H1 (cell line): Measurements from ENCODE around the gene IGF1. TPM values are rescaled to one million over a fixed set of nuclear protein-coding genes. Genes with fewer than 3 reads are reported as not detected.

Source experiments
- CTCF ChIA-PET: fragments of 300-600 bp; sonication (Branson Sonifier 250); formaldehyde crosslinking; loops from one replicate; lab custom pipeline; 2021; ENCODE audit not compliant: partially characterized antibody; lab: Charles Lee
- POLR2A ChIA-PET: fragments of 300-600 bp; sonication (Branson Sonifier 250); formaldehyde crosslinking; loops from one replicate; lab custom pipeline; 2021; ENCODE audit warnings: inconsistent platforms; ENCODE audit not compliant: partially characterized antibody; lab: Charles Lee
- DNase-seq, 2 experiments: peaks; one replicate each; pipeline versions ENCODE4 v3.0.0 to v3.0.0-alpha.2; 2010 to 2022; ENCODE audit warnings: low spot score in 2 of 2, low read depth in 1 of 2, mixed read lengths in 1 of 2
- FAIRE-seq: peaks from 2 replicates; lab custom pipeline; 2011; peaks lifted over from hg19 to GRCh38; lab: Jason Lieb, UNC
- H2AFZ ChIP-seq: 2 replicates; pipeline ENCODE4 v1.8.1; 2012; ENCODE audit warnings: low read length, inconsistent platforms
- H2AK5ac ChIP-seq: 2 replicates; pipeline ENCODE4 v1.6.1; 2013; ENCODE audit warnings: low read depth, low read length
- H2BK120ac ChIP-seq: replicated peaks from 2 replicates; pipeline ENCODE3; 2013; ENCODE audit warnings: low read depth, low read length, inconsistent platforms
- H2BK12ac ChIP-seq: 2 replicates; pipeline ENCODE4 v1.6.1; 2013; ENCODE audit warnings: low read depth, low read length
- H2BK15ac ChIP-seq: 2 replicates; pipeline ENCODE4 v1.6.1; 2013; ENCODE audit warnings: low read length
- H2BK20ac ChIP-seq: 2 replicates; pipeline ENCODE4 v1.6.1; 2013; ENCODE audit warnings: low read length
- H2BK5ac ChIP-seq: 2 replicates; pipeline ENCODE4 v1.6.1; 2013; ENCODE audit warnings: low read depth, low read length
- H3K14ac ChIP-seq: 2 replicates; pipeline ENCODE4 v1.6.1; 2013; ENCODE audit warnings: inconsistent platforms; ENCODE audit not compliant: insufficient read length
- H3K18ac ChIP-seq: 2 replicates; pipeline ENCODE4 v1.6.1; 2013; ENCODE audit warnings: low read length; ENCODE audit errors: extremely low read depth
- H3K23ac ChIP-seq: 2 replicates; pipeline ENCODE4 v1.6.1; 2013; ENCODE audit warnings: inconsistent platforms; ENCODE audit not compliant: insufficient read length
- H3K23me2 ChIP-seq: 2 replicates; pipeline ENCODE4 v1.6.1; 2013; ENCODE audit warnings: low read depth, low read length
- H3K27ac ChIP-seq: 2 replicates; pipeline ENCODE4 v1.6.1; 2011; ENCODE audit warnings: low read depth, low read length, inconsistent platforms
- H3K27me3 ChIP-seq, 4 experiments: replicated peaks in 1 of 4; 1 replicate in 1 of 4; 2 replicates in 3 of 4; pipeline versions ENCODE4 v1.6.1 to v1.8.1; 2011 to 2013; ENCODE audit warnings: low read length in 3 of 4, mild to moderate bottlenecking in 3 of 4, inconsistent platforms in 2 of 4, mixed read lengths in 2 of 4, moderate library complexity in 1 of 4; ENCODE audit not compliant: control insufficient read depth in 3 of 4, insufficient read depth in 3 of 4; ENCODE audit errors: extremely low read depth in 1 of 4
- H3K36me3 ChIP-seq, 4 experiments: 2 replicates each; pipeline versions ENCODE4 v1.6.1 to v1.8.1; 2011 to 2013; ENCODE audit warnings: mild to moderate bottlenecking in 4 of 4, low read length in 3 of 4, moderate library complexity in 2 of 4, control low read depth in 1 of 4, inconsistent platforms in 1 of 4; ENCODE audit not compliant: insufficient read depth in 4 of 4, control insufficient read depth in 2 of 4
- H3K4ac ChIP-seq: replicated peaks from 2 replicates; pipeline ENCODE3; 2013; ENCODE audit warnings: low read length, low read depth, mixed read lengths, inconsistent platforms; ENCODE audit not compliant: insufficient read length
- H3K4me1 ChIP-seq, 4 experiments: replicated peaks in 1 of 4; 1 replicate in 1 of 4; 2 replicates in 3 of 4; pipeline versions ENCODE4 v1.6.1 to v1.8.1; 2011 to 2013; ENCODE audit warnings: low read length in 3 of 4, inconsistent platforms in 2 of 4, mixed read lengths in 1 of 4; ENCODE audit not compliant: insufficient read depth in 4 of 4, control insufficient read depth in 3 of 4
- H3K4me2 ChIP-seq, 2 experiments: 2 replicates each; pipeline versions ENCODE4 v1.6.1 to v1.8.1; 2011 to 2013; ENCODE audit warnings: low read depth in 2 of 2, low read length in 2 of 2, control low read depth in 1 of 2, inconsistent platforms in 1 of 2, mild to moderate bottlenecking in 1 of 2; ENCODE audit not compliant: insufficient read depth in 1 of 2
- H3K4me3 ChIP-seq, 4 experiments: fragments of 200-600, 300-600 bp in 1 of 4; sonication (generic), shearing (Covaris generic), sonication (Bioruptor Twin) in 1 of 4; 2 replicates each; pipeline versions ENCODE4 v1.5.1 to v1.8.1; 2011 to 2016; ENCODE audit warnings: low read length in 4 of 4, low read depth in 3 of 4, control low read depth in 2 of 4, inconsistent platforms in 2 of 4, mild to moderate bottlenecking in 2 of 4, mixed read lengths in 1 of 4, moderate library complexity in 1 of 4; ENCODE audit not compliant: insufficient read depth in 2 of 4; ENCODE audit errors: extremely low read depth in 1 of 4
- H3K56ac ChIP-seq: replicated peaks from 2 replicates; pipeline ENCODE3; 2013; ENCODE audit warnings: low read depth, mild to moderate bottlenecking, mixed read lengths, low read length, inconsistent platforms; ENCODE audit not compliant: insufficient read length
- H3K79me1 ChIP-seq: 2 replicates; pipeline ENCODE4 v1.6.1; 2013; ENCODE audit warnings: low read depth, low read length, control low read depth
- H3K79me2 ChIP-seq, 2 experiments: 2 replicates each; pipeline versions ENCODE4 v1.6.1 to v1.8.1; 2012 to 2013; ENCODE audit warnings: low read length in 2 of 2, mild to moderate bottlenecking in 2 of 2, inconsistent platforms in 1 of 2; ENCODE audit not compliant: insufficient read depth in 2 of 2, control insufficient read depth in 1 of 2
- H3K9ac ChIP-seq, 4 experiments: replicated peaks in 1 of 4; 1 replicate in 1 of 4; 2 replicates in 3 of 4; pipeline versions ENCODE4 v1.6.1 to v1.8.1; 2011 to 2013; ENCODE audit warnings: low read depth in 3 of 4, low read length in 3 of 4, control low read depth in 2 of 4, mild to moderate bottlenecking in 2 of 4, moderate library complexity in 2 of 4, inconsistent platforms in 1 of 4; ENCODE audit errors: extremely low read depth in 1 of 4
- H3K9me3 ChIP-seq, 2 experiments: 2 replicates each; pipeline versions ENCODE4 v1.6.1 to v1.8.1; 2012 to 2013; ENCODE audit warnings: mild to moderate bottlenecking in 2 of 2, moderate library complexity in 2 of 2, control low read depth in 1 of 2, inconsistent platforms in 1 of 2, low read depth in 1 of 2, low read length in 1 of 2, mixed read lengths in 1 of 2; ENCODE audit not compliant: insufficient read depth in 2 of 2
- H4K20me1 ChIP-seq, 2 experiments: replicated peaks in 1 of 2; 2 replicates each; pipeline versions ENCODE3 to v1.8.1; 2011 to 2013; ENCODE audit warnings: inconsistent platforms in 2 of 2, low read length in 2 of 2, mild to moderate bottlenecking in 1 of 2; ENCODE audit not compliant: insufficient read depth in 2 of 2, control insufficient read depth in 1 of 2
- H4K5ac ChIP-seq: 2 replicates; pipeline ENCODE4 v1.6.1; 2013; ENCODE audit warnings: low read length, low read depth, mixed read lengths, inconsistent platforms; ENCODE audit not compliant: insufficient read length
- H4K8ac ChIP-seq: 2 replicates; pipeline ENCODE4 v1.8.0; 2013; ENCODE audit warnings: mild to moderate bottlenecking, moderate library complexity, low read length, inconsistent platforms; ENCODE audit not compliant: insufficient read depth; ENCODE audit errors: extremely low read depth
- H4K91ac ChIP-seq: replicated peaks from 2 replicates; pipeline ENCODE3; 2013; ENCODE audit warnings: low read length, mixed read lengths, inconsistent platforms; ENCODE audit not compliant: insufficient read length
- ATF2 ChIP-seq: IDR thresholded peaks from 2 replicates; pipeline ENCODE4 v1.6.1; 2012; ENCODE audit warnings: low read length, inconsistent platforms
- ATF3 ChIP-seq: IDR thresholded peaks from 2 replicates; pipeline ENCODE4 v1.6.1; 2011; ENCODE audit warnings: low read depth, mild to moderate bottlenecking, low read length; ENCODE audit not compliant: insufficient read depth
- CHD1 ChIP-seq: IDR thresholded peaks from 2 replicates; pipeline ENCODE4 v1.6.1; 2012; ENCODE audit warnings: low read depth, low read length, improper control_type of control experiment
- KDM5A ChIP-seq: fragments of 200-600 bp; IDR thresholded peaks from 2 replicates; pipeline ENCODE4 v1.7.1; 2012; ENCODE audit warnings: mild to moderate bottlenecking, low read length, inconsistent platforms, mixed read lengths
- MAFK ChIP-seq: IDR thresholded peaks from 2 replicates; pipeline ENCODE4 v1.6.1; 2012; ENCODE audit warnings: low read depth, mild to moderate bottlenecking, improper control_type of control experiment, low read length
- PHF8 ChIP-seq: fragments of 200-600 bp; sonication (generic); conservative IDR thresholded peaks from 2 replicates; pipeline ENCODE4 v1.7.1; 2012; ENCODE audit warnings: low read depth, mild to moderate bottlenecking, inconsistent platforms, low read length, moderate library complexity
- RBBP5 ChIP-seq: IDR thresholded peaks from 2 replicates; pipeline ENCODE4 v1.7.1; 2012; ENCODE audit warnings: low read depth, mild to moderate bottlenecking, inconsistent platforms, low read length, moderate library complexity, borderline replicate concordance
- SIN3A ChIP-seq, 2 experiments: IDR thresholded peaks in 1 of 2; conservative IDR thresholded peaks in 1 of 2; 2 replicates each; pipeline ENCODE4 v1.6.1; 2011 to 2012; ENCODE audit warnings: low read length in 2 of 2, improper control_type of control experiment in 1 of 2, low read depth in 1 of 2, mild to moderate bottlenecking in 1 of 2
- SIRT6 ChIP-seq: IDR thresholded peaks from one replicate; pipeline ENCODE4 v1.7.1; 2012; ENCODE audit warnings: low read length, inconsistent platforms
- SP2 ChIP-seq: IDR thresholded peaks from 2 replicates; pipeline ENCODE4 v1.6.1; 2012; ENCODE audit warnings: mild to moderate bottlenecking, low read length, inconsistent platforms
- SUZ12 ChIP-seq: fragments of 200-600 bp; sonication (generic); IDR thresholded peaks from 2 replicates; pipeline ENCODE4 v1.6.1; 2012; ENCODE audit warnings: mild to moderate bottlenecking, inconsistent platforms, low read length, moderate library complexity, mixed read lengths
- TAF7 ChIP-seq: optimal IDR thresholded peaks from 2 replicates; pipeline ENCODE3; 2011; ENCODE audit warnings: low read depth, mild to moderate bottlenecking, inconsistent platforms, low read length, moderate library complexity, borderline replicate concordance
- WGBS, 2 experiments: shearing (Covaris generic) in 1 of 2; methylation state at CpG; one replicate each; pipeline versions ENCODE4 v1.1.6 to v1.1.7; 2013 to 2015; ENCODE audit warnings: low lambda C conversion rate in 2 of 2, mixed read lengths in 2 of 2, inconsistent platforms in 1 of 2, low coverage in 1 of 2, missing lambda C conversion rate in 1 of 2; ENCODE audit not compliant: insufficient replicate concordance in 2 of 2, insufficient coverage in 1 of 2, insufficient read length in 1 of 2; ENCODE audit errors: extremely low coverage in 1 of 2, missing lambda C conversion rate in 1 of 2; 5-methylcytosine and 5-hydroxymethylcytosine counted together
- polyA plus RNA-seq, 7 experiments: library from polyadenylated mRNA; depleted of rRNA in 3 of 7; stranded (reverse) in 5 of 7; unstranded in 2 of 7; fragments of >200 nt in 5 of 7; fragments of 200-250 nt in 2 of 7; gene quantifications; 1 replicate in 5 of 7; 2 replicates in 1 of 7; 4 replicates in 1 of 7; pipeline versions ENCODE4 v1.2.1 to v1.2.3, GENCODE V29; 2011 to 2013; ENCODE audit warnings: missing spikeins in 2 of 7, mixed read lengths in 2 of 7
- total RNA-seq: library from RNA; stranded (reverse); fragmentation: NEBNext Ultra II Directional; extraction: Animal tissue kit (Norgen Biotek cat#: 25700); gene quantifications from 2 replicates; pipeline ENCODE4 v1.2.1, GENCODE V29; 2021

Gene IGF1
- total and polyA plus RNA-seq, 2 of the 8 experiments (the other 6 are each of a cell fraction or from before 2014, with no cell fraction given) = not detected

- 87% methylated on average over 9 of the region's 9 CpGs; no CpG with 5 or more reads in 1 of the 2 experiments for WGBS, 2 experiments
- Histone ChIP-seq H3K9me3 (no peaks in the 10 kb centered on the region), H3K9ac (no peak overlapping the region), H3K79me2 (no peaks in the 10 kb centered on the region), H2AFZ (0 out of 2 replicates have a peak overlapping the region, but pooled peaks have one; percentile 31), H3K14ac (no peak overlapping the region), H3K56ac (no peak overlapping the region), H2BK12ac (no peak overlapping the region), H3K27me3 (no peaks in the 10 kb centered on the region), H3K4me1 (peaks cover 6 to 12% (median 8%) of the 10 kb centered on the region in 4 experiments; a peak in 5 of 7 replicates), H4K8ac (no peak overlapping the region), H3K23ac (no peak overlapping the region), H4K5ac (no peak overlapping the region), H4K20me1 (no peaks in the 10 kb centered on the region), H3K4me3 (no peak overlapping the region), H3K18ac (no peak overlapping the region), H2BK5ac (no peak overlapping the region), H2AK5ac (no peak overlapping the region), H3K4ac (no peak overlapping the region), H4K91ac (no peak overlapping the region), H2BK120ac (no peak overlapping the region), H3K36me3 (no peaks in the 10 kb centered on the region), H3K23me2 (no peaks in the 10 kb centered on the region), H3K79me1 (no peaks in the 10 kb centered on the region), H2BK20ac (no peak overlapping the region), H3K27ac (no peak overlapping the region), H3K4me2 (no peak overlapping the region), H2BK15ac (no peak overlapping the region)
- CTCF ChIA-PET = interaction anchor here (1.5 kb wide), 1 partner anchor 7 kb away, joined by 3 read pairs; no protein-coding TSS in a partner anchor
- DNase-seq (no peak), FAIRE-seq (no peak)
- TF ChIP-seq KDM5A (no peak), PHF8 (no peak), SP2 (no peak), MAFK (no peak), CHD1 (no peak), SIRT6 (no peak), SIN3A (conservative IDR thresholded peaks at IDR 0.05 in 1 of 2, IDR thresholded peaks at IDR 0.05 in 1 of 2; ENCODE audit: low read depth in 1 of 2, low read length in 2 of 2) (no peak), ATF2 (no peak), RBBP5 (no peak), TAF7 (no peak), SUZ12 (no peak), ATF3 (no peak)
- POLR2A ChIA-PET = no interaction called here
Measured at GRCh38 chr12:102475355-102475754, 5.0 kb downstream of the IGF1 start.
